ENCODE data around the gene C11orf71.

The C11orf71 gene

DNA sequence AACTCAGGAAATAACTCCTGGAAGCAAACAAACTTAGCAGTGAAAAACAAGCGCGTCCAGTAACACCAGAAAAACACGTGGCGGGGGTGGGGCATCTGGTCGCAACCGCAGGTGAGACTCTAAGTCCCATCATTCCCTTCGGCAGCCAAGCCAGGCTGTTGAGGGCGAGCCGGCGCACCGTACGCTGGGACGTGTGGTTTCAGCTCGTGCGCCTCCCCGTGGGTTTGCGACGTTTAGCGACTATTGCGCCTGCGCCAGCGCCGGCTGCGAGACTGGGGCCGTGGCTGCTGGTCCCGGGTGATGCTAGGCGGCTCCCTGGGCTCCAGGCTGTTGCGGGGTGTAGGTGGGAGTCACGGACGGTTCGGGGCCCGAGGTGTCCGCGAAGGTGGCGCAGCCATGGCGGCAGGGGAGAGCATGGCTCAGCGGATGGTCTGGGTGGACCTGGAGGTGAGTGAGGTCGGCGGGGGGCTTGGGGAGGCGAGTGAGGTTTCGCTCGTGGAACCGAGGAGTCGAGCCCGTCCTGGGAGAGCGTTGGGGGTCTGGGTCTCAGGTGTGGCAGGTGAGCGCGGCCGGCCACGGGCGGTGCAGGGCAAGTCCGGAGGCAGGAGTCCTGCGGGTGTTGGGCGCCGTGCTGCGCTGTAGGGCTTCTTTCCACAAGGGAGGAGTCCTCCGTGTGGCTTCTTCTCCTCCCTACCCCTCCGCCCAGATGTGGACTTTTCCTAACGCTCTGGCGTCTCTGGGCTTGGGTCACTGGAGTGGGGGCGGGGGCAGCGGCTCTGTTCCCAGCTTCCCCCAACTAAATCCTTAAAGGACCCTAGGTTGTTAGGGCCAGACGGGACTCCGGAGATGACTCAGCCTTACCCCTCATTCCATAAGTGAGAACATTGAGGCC, 39.2 kb upstream of the C11orf71 start, which contains the start of gene REXO2:
Gene REXO2 (plus strand): TSS at position 239 of the 892 bp plus-strand sequence. CDS start 62 bp downstream, at position 301.
- peak within 1 kb of the TSS; percentile 85 for H3K27ac ChIP-seq (ENCODE audit: low read depth, low read length)
- peaks cover 48% of the 10 kb centered on the region for H3K79me2 ChIP-seq (ENCODE audit: control insufficient read depth, insufficient read depth, low read length, unreplicated experiment)
- peak within 1 kb of the TSS; percentile 76 for H2AFZ ChIP-seq (ENCODE audit: low read length, unreplicated experiment)

GRCh38 chr11:114438303-114438702, 38.0 kb upstream of the C11orf71 start:
- H3K4me1 ChIP-seq (ENCODE audit: control insufficient read depth, insufficient read depth, low read length, unreplicated experiment): peaks cover 23% of the 10 kb centered on the region
- H3K27me3 ChIP-seq (ENCODE audit: insufficient read depth, low read length): no peaks in the 10 kb centered on the region
- peaks cover 36% of the 10 kb centered on the region for H3K79me2 ChIP-seq (ENCODE audit: control insufficient read depth, insufficient read depth, low read length, unreplicated experiment)
- no peak overlapping the region for H3K4me3 ChIP-seq (ENCODE audit: low read depth, low read length)
- H2AFZ ChIP-seq (ENCODE audit: low read length, unreplicated experiment): peak overlapping the region; percentile 76
- no peak overlapping the region for H3K27ac ChIP-seq (ENCODE audit: low read depth, low read length)
- peaks cover 6% of the 10 kb centered on the region; the same call in 1 of the 2 replicates for H3K36me3 ChIP-seq (ENCODE audit: insufficient read depth, low read length)

More for the DNA sequence above, 39.2 kb upstream of the C11orf71 start, which contains the start of gene REXO2:
- Histone ChIP-seq H3K36me3 (ENCODE audit: insufficient read depth, low read length) (peaks cover 15% of the 10 kb centered on the region; the same call in 1 of the 2 replicates), H3K4me1 (ENCODE audit: control insufficient read depth, insufficient read depth, low read length, unreplicated experiment) (peaks cover 23% of the 10 kb centered on the region), H3K4me3 (ENCODE audit: low read depth, low read length) (peak within 1 kb of the TSS; percentile 88), H3K27me3 (ENCODE audit: insufficient read depth, low read length) (no peaks in the 10 kb centered on the region)

- peaks cover 1% of the 10 kb centered on the region for H3K4me1 ChIP-seq (ENCODE audit: control insufficient read depth, insufficient read depth, low read length, unreplicated experiment)
- H3K36me3 ChIP-seq (ENCODE audit: insufficient read depth, low read length): no peaks in the 10 kb centered on the region
- H3K27me3 ChIP-seq (ENCODE audit: insufficient read depth, low read length): no peaks in the 10 kb centered on the region
- no peaks in the 10 kb centered on the region for H3K79me2 ChIP-seq (ENCODE audit: control insufficient read depth, insufficient read depth, low read length, unreplicated experiment)
- no peak overlapping the region for H2AFZ ChIP-seq (ENCODE audit: low read length, unreplicated experiment)
- no peak overlapping the region for H3K4me3 ChIP-seq (ENCODE audit: low read depth, low read length)
- no peak overlapping the region for H3K27ac ChIP-seq (ENCODE audit: low read depth, low read length)
These were observed 33.1 kb upstream of the C11orf71 start for GRCh38 chr11:114433376-114433775.

DNA sequence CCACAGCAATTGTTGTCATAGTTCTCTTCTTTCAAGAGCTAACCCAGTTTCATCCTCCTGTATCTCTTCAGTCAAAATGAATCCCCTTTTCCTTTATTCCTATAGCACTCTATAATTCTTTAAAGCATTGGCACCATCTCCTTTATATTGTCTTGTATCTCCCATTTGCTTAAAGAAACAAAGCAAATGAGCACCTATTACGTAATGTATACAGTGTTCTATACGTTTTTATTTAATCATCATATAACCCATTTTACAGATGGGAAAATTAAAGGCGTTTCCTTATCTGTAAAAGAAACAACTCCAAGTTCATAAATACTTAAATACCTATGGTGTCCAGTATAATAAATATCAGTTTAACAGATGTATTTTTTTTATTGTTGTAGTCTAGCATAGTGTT, 32.6 kb upstream of the C11orf71 start:
- H3K79me2 ChIP-seq (ENCODE audit: control insufficient read depth, insufficient read depth, low read length, unreplicated experiment): no peaks in the 10 kb centered on the region
- H2AFZ ChIP-seq (ENCODE audit: low read length, unreplicated experiment): no peak overlapping the region
- no peaks in the 10 kb centered on the region for H3K27me3 ChIP-seq (ENCODE audit: insufficient read depth, low read length)
- no peaks in the 10 kb centered on the region for H3K36me3 ChIP-seq (ENCODE audit: insufficient read depth, low read length)
- no peak overlapping the region for H3K27ac ChIP-seq (ENCODE audit: low read depth, low read length)
- H3K4me3 ChIP-seq (ENCODE audit: low read depth, low read length): no peak overlapping the region
- no peaks in the 10 kb centered on the region for H3K4me1 ChIP-seq (ENCODE audit: control insufficient read depth, insufficient read depth, low read length, unreplicated experiment)

DNA sequence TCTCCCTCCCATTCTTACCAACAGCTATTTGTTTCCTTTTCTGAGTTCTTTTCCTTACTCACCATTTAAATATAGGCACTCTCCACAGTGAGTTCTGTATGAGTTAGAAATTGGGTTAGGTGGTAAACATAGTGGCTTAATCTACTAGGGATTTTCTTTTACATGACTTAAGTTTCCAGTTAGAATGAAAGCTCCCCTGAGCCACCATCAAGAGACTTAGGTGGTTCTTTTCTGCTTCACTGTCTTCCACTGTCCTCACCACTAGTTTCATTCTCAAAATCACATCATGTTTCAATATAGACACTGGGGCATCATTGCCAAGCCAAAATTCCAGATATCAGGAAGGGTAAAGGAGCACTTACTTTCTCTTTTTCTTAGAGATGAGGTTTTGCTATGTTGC, 30.0 kb upstream of the C11orf71 start:
- H3K36me3 ChIP-seq (ENCODE audit: insufficient read depth, low read length): no peaks in the 10 kb centered on the region
- H3K79me2 ChIP-seq (ENCODE audit: control insufficient read depth, insufficient read depth, low read length, unreplicated experiment): no peaks in the 10 kb centered on the region
- H3K27ac ChIP-seq (ENCODE audit: low read depth, low read length): no peak overlapping the region
- H2AFZ ChIP-seq (ENCODE audit: low read length, unreplicated experiment): no peak overlapping the region
- no peaks in the 10 kb centered on the region for H3K4me1 ChIP-seq (ENCODE audit: control insufficient read depth, insufficient read depth, low read length, unreplicated experiment)
- H3K4me3 ChIP-seq (ENCODE audit: low read depth, low read length): no peak overlapping the region
- H3K27me3 ChIP-seq (ENCODE audit: insufficient read depth, low read length): no peaks in the 10 kb centered on the region

- H3K27ac ChIP-seq (ENCODE audit: low read depth, low read length): no peak overlapping the region
- H3K79me2 ChIP-seq (ENCODE audit: control insufficient read depth, insufficient read depth, low read length, unreplicated experiment): no peaks in the 10 kb centered on the region
- no peaks in the 10 kb centered on the region for H3K4me1 ChIP-seq (ENCODE audit: control insufficient read depth, insufficient read depth, low read length, unreplicated experiment)
- no peak overlapping the region for H3K4me3 ChIP-seq (ENCODE audit: low read depth, low read length)
- H2AFZ ChIP-seq (ENCODE audit: low read length, unreplicated experiment): no peak overlapping the region
- H3K36me3 ChIP-seq (ENCODE audit: insufficient read depth, low read length): no peaks in the 10 kb centered on the region
- H3K27me3 ChIP-seq (ENCODE audit: insufficient read depth, low read length): no peaks in the 10 kb centered on the region
These were observed 26.0 kb upstream of the C11orf71 start for GRCh38 chr11:114426280-114426679.

- Histone ChIP-seq H3K27me3 (ENCODE audit: insufficient read depth, low read length) (no peaks in the 10 kb centered on the region), H3K79me2 (ENCODE audit: control insufficient read depth, insufficient read depth, low read length, unreplicated experiment) (no peaks in the 10 kb centered on the region), H3K27ac (ENCODE audit: low read depth, low read length) (no peak overlapping the region), H3K4me3 (ENCODE audit: low read depth, low read length) (no peak overlapping the region), H3K4me1 (ENCODE audit: control insufficient read depth, insufficient read depth, low read length, unreplicated experiment) (no peaks in the 10 kb centered on the region), H2AFZ (ENCODE audit: low read length, unreplicated experiment) (no peak overlapping the region), H3K36me3 (ENCODE audit: insufficient read depth, low read length) (no peaks in the 10 kb centered on the region)
These were observed 16.2 kb upstream of the C11orf71 start for GRCh38 chr11:114416441-114416961.

DNA sequence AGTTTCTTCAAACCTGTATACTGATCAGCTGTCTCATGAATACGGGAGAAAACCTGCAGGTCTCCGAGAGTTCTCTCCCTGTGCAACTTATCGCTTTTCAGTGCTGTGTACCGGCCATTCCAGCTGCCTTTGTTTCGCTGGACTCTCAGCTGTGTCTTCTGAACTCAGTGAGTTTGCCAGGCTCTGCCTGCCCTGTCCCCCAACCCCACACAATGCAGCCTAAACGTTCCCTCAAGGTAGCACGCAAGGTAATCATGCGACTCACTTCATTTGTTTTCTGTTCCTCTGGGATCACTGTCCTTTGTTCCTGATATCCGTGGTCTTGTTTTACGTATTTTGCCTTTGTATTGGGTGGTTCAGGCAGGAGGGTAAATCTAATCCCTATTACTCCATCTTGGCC, 13.6 kb upstream of the C11orf71 start:
- H3K4me3 ChIP-seq (ENCODE audit: low read depth, low read length): no peak overlapping the region
- no peaks in the 10 kb centered on the region for H3K27me3 ChIP-seq (ENCODE audit: insufficient read depth, low read length)
- H3K27ac ChIP-seq (ENCODE audit: low read depth, low read length): no peak overlapping the region
- H3K79me2 ChIP-seq (ENCODE audit: control insufficient read depth, insufficient read depth, low read length, unreplicated experiment): no peaks in the 10 kb centered on the region
- H3K4me1 ChIP-seq (ENCODE audit: control insufficient read depth, insufficient read depth, low read length, unreplicated experiment): no peaks in the 10 kb centered on the region
- H3K36me3 ChIP-seq (ENCODE audit: insufficient read depth, low read length): peaks cover 8% of the 10 kb centered on the region; the same call in 1 of the 2 replicates
- no peak overlapping the region for H2AFZ ChIP-seq (ENCODE audit: low read length, unreplicated experiment)

DNA sequence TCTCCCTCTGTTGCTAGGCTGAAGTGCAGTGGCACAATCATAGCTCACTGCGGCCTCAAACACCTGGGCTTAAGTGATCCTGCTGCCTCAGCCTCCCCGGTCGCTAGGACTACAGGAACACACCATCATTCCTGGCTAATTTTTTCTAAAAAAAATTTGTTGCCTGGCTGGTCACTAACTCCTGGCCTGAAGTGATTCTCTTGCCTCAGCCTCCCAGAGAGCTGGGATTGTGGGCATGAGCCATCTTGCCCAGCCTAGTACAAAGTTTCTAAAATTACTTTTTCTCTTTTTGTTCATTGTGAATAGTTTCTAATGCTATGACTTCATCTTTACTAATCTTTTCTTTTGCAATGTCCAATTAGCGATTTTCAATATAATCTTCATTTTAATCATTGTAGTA, 12.6 kb upstream of the C11orf71 start:
- Histone ChIP-seq H3K27me3 (ENCODE audit: insufficient read depth, low read length) (no peaks in the 10 kb centered on the region), H3K36me3 (ENCODE audit: insufficient read depth, low read length) (peaks cover 16% of the 10 kb centered on the region), H3K79me2 (ENCODE audit: control insufficient read depth, insufficient read depth, low read length, unreplicated experiment) (no peaks in the 10 kb centered on the region), H3K27ac (ENCODE audit: low read depth, low read length) (no peak overlapping the region), H3K4me3 (ENCODE audit: low read depth, low read length) (no peak overlapping the region), H2AFZ (ENCODE audit: low read length, unreplicated experiment) (no peak overlapping the region), H3K4me1 (ENCODE audit: control insufficient read depth, insufficient read depth, low read length, unreplicated experiment) (no peaks in the 10 kb centered on the region)

DNA sequence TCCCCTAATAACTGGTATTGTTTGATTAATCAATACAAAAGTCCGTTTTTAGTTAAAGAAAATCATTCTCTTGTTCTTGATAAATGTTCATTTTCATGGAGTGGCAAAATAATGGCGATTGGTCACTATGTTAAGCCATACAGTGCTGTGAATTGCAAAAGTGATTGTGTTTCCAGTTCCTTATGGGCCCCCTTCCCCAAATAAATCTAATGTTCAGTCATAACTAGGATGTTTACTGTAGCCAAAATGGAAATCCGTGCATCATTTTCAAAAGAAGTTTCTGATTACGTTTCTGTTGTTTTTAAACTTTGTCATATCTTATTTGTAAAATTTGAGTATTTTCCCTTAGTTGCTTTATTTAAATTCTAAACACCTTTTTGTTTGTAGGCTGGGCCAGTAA, 1.0 kb upstream of the C11orf71 start:
- peaks cover 22% of the 10 kb centered on the region for H3K4me1 ChIP-seq (ENCODE audit: control insufficient read depth, insufficient read depth, low read length, unreplicated experiment)
- H3K27me3 ChIP-seq (ENCODE audit: insufficient read depth, low read length): no peaks in the 10 kb centered on the region
- peaks cover 76% of the 10 kb centered on the region for H3K79me2 ChIP-seq (ENCODE audit: control insufficient read depth, insufficient read depth, low read length, unreplicated experiment)
- H3K36me3 ChIP-seq (ENCODE audit: insufficient read depth, low read length): peaks cover 20% of the 10 kb centered on the region
- H3K27ac ChIP-seq (ENCODE audit: low read depth, low read length): peak overlapping the region; percentile 95
- no peak overlapping the region for H2AFZ ChIP-seq (ENCODE audit: low read length, unreplicated experiment)
- peak overlapping the region; percentile 88 for H3K4me3 ChIP-seq (ENCODE audit: low read depth, low read length)

- H3K27ac ChIP-seq (ENCODE audit: low read depth, low read length): peak overlapping the region; percentile 95
- H3K36me3 ChIP-seq (ENCODE audit: insufficient read depth, low read length): peaks cover 16% of the 10 kb centered on the region
- peak overlapping the region; percentile 88 for H3K4me3 ChIP-seq (ENCODE audit: low read depth, low read length)
- H3K4me1 ChIP-seq (ENCODE audit: control insufficient read depth, insufficient read depth, low read length, unreplicated experiment): peaks cover 22% of the 10 kb centered on the region
- no peaks in the 10 kb centered on the region for H3K27me3 ChIP-seq (ENCODE audit: insufficient read depth, low read length)
- H2AFZ ChIP-seq (ENCODE audit: low read length, unreplicated experiment): peak overlapping the region; percentile 4
- H3K79me2 ChIP-seq (ENCODE audit: control insufficient read depth, insufficient read depth, low read length, unreplicated experiment): peaks cover 72% of the 10 kb centered on the region
These were observed 558 bp upstream of the C11orf71 start for GRCh38 chr11:114400915-114401223.

All from ACC112 (cell line).